Mesenteric fat pad (tissue), 1 donor: ENCODE data around the gene ZNF512B. TPM values are rescaled to one million over a fixed set of nuclear protein-coding genes. Genes with fewer than 3 reads are reported as not detected.
"Not testable (repeated sequence)": the region's sequence is repeated elsewhere in the genome, so short reads cannot be mapped to it uniquely, and the experiment has no call there.

Source experiments
- DNase-seq: peaks from one replicate; pipeline ENCODE4 v3.0.0-alpha.2; 2020; ENCODE audit warnings: low spot score
- total RNA-seq: library from RNA; stranded (reverse); fragmentation: NEBNext Ultra II Directional; extraction: Animal tissue kit (Norgen Biotek cat#: 25700); gene quantifications from one replicate; pipeline ENCODE4 v1.2.1, GENCODE V29; 2021
- donor health status: DM: yes; HTN: yes; CAD: no.

The ZNF512B gene
- total RNA-seq, 1 donor from 2014 or later = 18.7 TPM

DNA sequence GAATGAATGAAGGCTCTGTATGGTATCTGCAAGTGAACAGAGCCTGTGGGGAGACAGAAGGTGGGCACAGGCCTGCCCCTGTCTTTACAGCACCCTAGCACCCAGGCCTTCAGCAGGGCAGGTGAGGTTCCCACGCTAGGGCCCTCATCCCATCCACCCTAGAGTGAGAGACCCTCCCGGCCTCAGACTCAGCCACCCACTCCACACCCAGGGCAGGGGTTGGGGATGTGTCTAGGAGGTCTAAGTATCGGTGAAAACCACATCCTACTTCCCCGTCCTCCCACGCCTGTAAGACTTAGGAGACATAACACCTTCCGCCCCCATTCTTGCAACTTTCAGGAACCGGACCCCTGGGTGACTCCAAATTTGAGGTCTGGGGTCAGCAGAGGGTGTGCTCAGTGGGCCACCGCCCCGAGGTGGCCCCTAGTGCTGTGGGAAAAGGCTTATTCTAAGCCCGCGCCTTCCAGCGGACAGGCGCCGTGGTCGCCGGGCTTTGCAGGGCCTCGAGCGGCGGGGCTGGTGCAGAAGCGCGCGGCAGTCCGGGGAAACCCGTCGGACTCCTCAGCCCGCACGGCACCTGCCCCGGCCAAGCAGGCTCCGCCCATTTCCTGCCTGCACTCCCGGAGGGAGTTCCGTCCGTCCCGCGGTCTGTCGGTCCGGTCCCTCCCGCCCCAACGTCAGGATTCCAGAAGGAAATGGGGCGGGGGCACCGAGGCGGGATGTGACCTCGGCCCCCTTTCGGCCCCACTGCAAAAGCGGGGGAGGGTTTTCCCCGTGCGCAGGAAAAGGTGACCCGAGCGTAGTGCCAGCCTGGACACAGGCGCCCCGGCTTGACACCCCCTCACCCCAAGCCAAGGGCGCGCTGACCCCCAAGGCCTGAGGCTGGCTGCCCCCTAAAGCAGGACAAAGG lies 8.8 kb upstream of the ZNF512B start:
- no peak for DNase-seq

DNA sequence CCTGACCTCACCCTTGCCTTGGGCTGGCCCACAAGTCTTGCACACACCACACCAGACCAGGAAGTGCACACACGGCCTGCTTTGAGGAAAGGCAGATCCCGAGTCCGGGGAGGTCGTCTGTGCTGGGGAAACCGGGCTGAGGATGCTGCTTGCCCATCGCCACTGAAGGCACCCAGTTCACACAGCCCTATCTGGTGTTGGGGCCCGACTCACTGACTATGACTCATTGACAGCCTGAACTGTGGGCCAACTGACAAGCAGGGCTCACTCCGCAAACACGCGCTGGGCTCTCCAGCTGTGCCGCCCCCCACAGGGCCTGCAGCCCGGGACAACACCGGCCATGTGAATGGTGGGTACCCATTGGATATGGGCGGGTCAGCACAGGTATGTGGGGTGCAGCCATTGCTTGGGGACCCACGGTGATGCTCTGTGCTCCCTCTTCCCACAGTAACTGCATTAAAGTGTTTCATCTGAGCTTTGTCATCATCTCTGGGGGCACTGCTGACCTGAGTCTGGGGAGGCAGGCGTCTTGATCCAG lies 8.1 kb upstream of the ZNF512B start:
- DNase-seq = no peak

DNA sequence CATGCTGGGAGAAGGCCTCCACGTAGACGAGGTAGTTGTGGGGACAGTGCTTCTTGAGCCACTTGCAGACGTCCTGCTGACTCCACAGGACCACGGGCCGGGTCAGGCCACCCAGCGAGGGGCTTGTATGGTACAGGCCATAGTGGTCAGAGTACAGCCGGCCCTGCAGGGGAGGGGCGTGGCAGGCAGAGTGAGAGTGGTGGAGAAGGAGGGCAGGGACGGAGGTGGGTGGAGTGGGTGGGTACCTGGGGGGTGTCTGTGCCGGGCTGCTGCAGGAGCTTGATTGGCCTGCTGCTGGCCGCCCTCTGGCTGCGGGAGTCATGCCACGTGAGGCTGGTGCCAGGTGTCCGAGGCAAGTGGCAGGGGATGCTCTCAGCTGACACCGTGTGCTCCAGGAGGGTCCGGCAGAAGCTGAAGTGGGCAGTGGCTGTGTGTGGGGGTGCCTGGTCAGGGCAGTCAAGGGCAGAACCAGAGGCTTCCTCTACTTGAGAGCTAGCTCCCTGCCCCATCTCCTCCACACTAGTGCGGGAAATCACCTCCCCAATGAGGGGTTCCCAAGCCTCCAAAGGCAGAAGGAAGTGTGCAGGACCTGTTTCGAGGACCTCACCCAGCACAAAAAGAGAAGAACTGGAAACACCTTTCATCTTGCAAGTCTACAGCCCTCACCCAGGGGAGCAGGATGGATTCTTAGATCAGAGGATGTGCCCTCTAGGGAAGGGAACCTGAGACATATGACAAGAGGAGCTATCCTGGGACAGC lies 7.4 kb upstream of the ZNF512B start:
- no peak for DNase-seq

DNA sequence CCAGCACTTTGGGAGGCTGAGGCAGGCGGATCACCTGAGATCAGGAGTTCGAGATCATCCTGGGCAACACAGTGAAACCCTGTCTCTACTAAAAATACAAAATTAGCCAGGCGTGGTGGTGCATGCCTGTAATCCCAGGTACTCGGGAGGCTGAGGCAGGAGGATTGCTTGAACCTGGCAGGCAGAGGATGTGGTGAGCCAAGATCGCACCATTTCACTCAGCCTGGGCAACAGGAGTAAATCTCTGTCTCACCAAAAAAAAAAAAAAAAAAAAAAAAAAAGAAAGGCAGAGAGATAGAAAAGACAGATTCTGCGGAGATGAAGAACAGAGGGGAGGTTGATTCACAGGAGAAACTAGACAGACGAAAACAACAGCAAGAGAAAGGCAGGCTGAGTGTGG lies 6.8 kb upstream of the ZNF512B start:
- DNase-seq = not testable (repeated sequence)

DNA sequence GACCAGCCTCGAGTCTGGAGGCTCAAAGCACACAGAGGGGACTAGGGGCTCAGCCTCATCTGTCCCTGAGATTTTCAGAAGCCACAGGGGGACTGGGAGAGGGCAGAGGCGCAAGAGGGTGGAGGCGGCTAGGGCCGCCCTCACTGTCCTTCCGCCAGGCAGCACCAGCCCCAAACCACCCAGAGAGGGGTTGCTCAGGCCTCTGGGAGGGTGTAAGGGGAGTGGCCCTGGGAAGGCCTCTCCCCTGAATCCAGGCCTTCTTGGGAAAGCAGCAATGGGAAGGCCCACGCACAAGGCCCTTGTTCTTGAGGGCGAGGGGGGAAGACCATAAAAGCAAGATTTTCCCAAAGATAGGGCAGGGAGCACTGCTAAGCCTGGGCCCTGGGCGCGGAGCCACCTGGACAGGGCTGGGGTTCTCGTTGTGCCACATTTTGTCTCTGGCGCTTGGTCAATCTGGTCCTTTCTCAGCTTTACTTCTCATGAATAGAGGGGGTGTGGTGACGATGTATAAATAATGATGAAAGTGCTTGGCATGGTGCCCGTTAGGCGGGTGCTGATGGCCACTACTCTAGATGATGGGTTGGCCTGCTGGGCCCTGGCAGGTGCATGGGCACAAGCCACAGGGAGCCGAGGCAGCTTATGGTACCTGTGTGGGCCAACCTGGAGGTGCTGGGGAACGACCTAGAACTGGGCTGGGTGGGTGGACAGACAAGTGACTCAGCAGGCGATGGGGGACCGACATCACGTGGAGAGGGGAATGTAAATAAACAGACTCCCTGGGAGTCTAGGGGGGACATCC lies 4.9 kb upstream of the ZNF512B start:
- no peak for DNase-seq

DNA sequence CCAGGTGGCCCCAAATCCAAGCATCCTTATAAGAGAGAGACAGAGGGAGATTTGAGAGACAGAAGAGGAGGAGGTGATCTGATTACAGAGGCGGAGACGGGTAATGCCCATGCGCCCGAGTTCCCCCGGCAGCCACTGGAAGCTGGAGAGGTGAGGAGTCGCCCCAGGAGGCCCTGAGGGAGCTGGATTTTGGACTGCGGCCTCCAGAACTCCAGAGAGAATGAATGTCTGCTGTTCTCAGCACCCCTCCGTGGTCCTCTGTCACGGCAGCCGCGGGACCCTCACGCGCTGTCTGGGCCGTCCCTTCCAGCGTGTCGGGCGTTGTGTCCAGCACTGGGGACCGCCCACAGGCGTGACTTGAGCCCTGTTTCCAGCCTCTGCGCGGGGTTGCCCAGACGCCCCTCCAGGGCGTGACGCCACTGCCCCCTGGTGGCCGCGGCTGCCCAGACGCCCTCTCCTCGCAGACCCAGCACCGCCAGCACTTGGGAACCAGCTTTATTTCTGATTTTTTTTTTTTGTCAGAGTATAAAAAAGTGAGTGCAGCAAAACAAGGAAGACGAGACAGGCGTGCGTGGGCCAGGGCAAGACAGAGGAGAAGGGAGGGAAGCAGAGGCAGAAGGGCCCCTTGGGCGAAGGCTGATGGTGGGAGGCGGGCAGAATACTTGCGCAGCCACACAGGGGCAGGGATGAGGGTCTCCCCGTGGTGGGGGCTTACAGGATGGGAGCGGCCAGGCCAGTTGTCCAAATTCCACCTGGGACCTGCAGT lies 4.1 kb upstream of the ZNF512B start:
- peak; percentile 97 for DNase-seq

DNA sequence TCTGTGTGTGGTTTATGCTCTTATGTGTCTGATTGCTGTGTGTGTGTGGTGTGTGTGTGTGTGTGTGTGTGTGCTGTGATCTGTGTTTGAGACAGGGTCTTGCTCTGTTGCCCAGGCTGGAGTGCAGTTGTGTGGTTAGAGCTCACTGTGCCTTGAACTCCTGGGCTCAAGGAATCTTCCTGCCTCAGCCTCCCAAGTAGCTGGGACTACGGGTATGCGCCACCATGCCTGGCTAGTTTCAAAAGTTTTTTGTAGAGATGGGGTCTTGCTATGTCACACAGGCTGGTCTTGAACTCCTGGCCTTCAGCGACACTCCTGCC lies 3.4 kb upstream of the ZNF512B start:
- no peak for DNase-seq

DNA sequence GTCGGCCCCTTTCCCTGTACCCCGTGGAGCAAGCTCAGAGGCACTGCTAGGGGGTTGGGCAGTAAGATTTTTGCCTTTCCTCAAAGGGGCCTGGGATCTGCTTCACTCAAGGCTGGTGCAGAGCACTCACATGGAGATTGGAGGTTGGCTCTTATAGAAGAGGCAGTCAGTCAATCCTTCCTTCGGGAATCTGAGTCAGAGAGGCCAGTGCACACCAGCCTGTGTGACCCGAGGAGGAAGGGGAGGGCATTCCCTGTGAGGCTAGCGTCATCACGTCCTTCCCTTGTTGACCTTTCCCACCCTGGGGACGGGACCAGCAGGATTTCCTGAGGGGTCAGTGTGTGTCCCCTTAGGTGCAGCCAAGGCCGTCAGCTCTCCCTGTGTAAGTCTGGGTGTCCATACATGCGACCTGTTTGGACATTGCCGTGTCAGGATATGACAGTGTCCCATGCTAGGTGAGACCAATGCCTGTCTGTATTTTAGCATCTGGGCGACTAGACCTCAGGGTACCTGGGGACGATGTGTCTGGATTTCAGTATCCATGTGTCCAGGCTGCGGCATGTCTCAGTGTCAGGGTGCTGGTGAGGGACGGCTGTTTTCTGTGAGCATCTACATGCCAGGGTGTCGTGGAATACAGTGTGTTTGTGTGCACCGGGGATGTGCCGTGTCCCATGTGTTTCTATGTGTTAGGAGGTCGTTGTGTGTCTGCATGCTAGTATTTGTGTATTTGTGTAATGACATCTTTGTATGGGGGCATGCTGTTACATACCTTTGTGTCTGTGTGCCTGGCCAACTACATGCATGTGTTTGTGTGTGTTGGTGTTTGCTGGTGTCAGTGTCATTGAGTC lies 2.8 kb upstream of the ZNF512B start:
- DNase-seq = no peak

DNA sequence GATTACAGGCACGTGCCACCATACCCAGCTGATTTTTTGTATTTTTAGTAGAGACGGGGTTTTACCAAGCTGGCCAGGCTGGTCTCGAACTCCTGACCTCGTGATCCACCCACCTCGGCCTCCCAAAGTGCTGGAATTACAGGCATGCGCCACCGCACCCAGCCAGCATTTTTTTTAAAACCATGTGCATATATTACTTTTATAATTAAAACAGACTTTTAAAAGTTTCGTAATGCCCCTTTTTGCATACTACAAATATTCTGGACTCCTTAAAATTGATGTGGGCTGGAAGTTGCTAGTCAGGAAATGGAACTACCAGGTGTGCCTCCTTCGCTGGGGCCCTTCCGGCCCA lies 2.2 kb upstream of the ZNF512B start:
- DNase-seq = not testable (repeated sequence)

DNA sequence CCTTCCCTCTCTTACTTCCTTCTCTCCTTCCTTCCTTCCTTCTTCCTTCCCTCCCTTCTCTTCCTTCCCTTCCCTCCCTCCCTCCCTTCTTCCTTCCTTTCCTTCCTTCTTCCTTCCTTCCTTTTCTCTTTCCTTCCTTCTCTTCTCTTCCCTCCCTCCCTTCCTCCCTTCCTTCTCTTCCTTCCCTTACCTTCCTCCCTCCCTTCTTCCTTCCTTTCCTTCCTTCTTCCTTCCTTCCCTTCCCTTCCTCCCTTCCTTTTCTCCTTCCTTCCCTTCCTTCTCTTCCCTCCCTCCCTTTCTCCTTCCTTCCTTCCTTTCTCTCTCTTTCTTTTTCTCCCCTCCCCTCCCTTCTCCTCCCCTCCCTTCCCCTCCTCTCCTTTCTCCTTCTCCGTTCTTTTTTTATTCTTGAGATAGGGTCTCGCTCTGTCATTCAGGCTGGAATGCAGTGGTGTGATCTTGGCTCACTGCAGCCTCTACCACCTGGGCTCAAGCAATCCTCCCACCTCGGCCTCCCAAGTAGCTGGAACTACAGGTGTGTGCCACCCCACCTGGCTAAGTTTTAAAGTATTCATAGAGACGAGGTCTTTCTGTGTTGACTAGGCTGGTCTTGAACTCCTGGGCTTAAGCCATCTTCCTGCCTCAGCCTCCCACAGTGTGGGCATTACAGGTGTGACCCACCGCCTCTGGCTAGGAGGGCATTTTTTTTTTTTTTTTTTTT lies 1.1 kb upstream of the ZNF512B start:
- no peak for DNase-seq

DNA sequence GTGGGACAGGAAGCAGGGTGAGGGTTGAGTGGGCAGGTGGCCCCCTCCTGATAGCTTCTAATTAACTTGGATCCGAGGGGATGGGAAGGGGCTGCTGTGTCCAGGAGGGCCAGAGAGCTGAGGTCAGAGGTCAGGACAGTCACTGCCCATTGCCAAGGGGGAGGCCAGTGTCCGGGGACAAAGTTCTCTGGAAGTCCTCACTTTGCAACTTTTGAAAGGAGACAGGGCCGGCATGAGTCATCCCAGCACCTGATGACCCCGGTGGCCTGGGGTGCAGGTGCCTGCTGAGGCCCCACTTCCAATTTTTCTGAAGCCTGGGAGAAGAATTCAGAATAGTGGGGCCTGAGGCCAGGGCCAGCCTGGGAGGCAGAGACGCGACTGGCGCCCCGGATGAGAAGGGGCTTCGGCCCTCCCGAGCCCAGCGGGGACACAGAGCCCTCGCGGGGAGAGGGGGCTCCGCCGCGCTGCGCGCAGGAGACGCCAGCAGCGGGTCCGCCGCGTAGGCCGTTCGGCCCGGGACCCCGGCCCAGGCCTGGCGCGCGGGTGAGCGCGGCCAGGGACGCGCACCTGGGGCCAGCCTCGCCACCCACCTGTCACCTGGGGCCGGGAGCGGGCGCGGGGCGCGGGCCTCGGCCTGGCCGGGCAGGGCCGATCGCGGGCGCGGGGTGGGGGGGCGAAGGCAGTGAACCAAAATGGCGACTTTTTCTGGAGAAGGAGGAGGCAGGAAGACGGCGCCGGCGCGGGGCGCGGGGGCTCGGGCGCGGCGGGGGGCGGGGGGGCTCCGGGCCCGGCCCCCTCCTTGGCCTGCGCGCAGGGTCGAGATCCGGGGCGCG lies 586 bp downstream of the ZNF512B start:
- DNase-seq = peak; percentile 89

DNA sequence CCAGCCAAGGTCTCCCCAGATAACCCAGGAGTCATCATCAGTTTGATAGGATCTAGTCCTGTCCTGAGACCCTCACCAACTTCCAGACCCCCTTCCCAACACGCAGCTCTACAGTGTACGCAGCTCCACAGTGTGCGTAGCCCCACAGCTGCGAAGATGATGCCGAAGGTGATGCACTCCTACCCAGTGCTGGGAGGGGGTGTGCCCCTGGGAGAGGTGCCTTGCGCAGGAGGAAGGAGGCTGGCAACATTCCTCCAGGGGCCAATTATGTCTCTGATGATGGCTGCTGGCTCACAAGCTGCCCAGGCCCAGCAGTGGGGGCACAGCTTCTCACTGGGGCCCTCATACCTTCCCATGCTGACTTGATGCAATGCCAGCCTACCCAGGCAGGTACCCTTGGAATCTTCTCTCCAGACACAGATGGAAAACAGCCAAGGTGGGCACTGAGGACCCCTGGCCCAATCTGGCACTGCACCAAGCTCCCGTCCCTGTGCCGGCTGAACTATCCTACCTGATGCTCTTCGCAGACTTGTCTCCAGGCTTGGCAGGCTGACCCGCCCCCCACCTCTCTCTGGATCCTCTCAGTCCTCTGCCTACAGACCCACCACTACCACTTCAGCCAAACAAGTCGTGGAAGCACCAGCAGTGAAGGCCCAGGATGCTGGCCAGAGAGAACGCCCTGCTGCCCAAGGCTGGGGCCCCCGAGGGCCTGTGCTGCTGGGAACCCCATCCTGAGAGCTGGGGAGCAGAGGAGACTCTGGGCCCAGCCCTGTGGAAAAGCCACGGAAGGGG lies 1.4 kb downstream of the ZNF512B start:
- no peak for DNase-seq

DNA sequence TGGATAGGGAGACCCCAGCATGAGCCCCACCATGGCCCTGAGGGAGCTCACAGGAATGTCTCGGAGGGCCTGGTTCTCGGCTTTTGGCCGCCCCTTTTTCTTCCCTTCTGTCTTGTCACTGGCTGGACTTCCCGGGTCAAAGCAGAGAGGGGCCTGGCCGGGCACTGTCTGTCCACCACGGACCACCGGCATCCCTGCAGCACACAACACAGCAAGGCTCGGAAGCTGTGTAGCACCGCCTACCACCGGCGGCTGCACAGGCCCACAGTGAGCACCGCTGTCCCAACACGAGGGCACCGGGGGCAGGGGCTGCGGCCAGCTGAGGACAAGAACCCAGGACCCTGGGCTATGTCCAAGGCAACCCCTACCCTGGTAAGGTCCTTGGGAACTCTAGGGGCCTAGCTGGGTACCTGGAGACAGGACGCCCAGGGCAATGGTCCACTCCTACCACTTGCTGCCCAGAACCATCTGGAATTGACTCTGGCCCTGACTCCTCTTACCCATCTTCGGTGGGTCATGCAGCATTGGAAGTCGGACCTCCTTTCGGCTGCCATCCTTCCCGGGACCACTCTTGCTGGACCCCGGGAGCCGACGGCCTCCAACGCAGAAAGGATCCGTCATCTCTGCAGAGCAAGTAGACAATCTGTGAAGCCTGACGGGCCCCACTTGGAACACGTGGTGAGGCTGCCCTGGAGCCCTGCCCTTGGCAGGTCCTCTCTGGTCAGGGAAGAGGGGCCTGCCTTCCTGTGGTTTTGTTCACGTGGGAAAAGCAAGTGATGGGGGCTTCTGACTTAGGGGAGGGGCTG lies 2.2 kb downstream of the ZNF512B start:
- DNase-seq = no peak

DNA sequence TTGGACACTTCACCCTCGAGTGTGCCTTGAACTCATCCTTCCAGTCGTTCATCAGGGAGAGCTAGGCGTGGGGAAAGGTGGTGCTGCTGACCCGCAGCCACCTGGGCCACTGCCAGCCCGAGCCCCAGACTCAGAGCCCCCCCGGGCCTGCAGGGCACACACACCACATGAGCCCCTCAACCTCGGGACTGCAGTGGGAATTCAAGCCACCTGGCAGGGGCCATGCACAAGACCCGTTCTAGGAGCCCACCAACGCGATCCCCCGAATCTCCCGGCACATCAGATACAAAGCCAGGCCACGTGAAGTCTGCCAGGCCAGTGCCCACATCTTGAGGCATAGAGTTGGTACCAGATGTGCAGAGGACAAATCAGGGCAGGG lies 2.8 kb downstream of the ZNF512B start:
- DNase-seq = no peak

DNA sequence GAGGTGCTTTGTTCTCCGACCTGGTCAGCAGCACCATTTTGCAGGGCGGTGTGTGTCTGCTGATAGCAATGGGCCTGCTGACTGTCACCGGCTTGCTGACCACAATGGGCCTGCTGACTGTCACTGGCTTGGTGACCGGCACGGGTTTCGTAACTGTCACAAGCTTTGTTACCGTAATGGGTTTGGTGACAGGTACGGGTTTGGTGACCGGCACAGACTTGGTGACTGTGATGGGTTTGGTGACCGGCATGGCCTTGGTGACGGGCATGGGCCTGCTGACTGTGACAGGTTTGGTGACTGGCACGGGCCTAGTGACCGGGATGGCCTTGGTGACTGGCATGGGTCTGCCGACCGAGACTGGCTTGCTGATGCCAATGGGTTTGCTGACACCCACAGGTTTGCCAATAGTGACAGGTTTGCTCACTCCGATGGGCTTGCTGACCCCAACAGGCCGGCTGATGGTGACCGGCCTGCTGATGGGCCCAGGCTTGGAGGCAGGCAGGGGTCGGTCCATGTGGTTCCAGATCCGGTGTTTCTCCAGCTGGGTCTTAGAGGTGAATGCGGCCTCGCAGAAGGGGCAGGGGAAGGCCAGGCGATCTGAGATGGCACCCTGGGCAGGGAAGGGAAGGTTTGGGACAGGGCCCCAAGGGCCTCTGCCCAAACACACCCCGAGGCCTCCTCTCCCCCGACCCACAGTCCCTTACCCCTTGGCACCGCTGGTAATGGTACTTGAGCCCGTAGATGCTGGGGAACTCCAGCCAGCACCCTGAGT lies 3.4 kb downstream of the ZNF512B start:
- no peak for DNase-seq

DNA sequence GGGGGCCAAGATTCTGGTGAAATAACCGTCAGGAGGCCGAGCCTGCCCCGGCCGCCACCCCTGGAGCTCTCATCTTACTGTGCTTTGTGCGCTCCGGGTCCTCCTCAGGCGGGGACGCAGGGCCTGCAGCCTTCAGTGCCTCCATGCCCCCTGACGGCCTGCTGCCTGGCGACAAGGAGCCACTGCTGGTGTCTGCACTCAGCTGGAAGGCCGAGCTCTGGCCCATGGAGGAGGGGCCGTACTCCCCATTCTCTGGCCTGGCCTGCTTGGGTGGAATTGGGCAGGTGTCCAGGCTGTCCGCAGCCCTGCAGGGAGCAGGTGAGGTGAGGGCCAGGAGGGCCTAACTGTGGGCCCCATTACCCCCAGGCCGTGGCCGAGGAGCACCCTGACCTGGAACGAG lies 5.3 kb downstream of the ZNF512B start:
- DNase-seq = no peak
